K562 (cell line): ENCODE data around the gene RESF1. TPM values are rescaled to one million over a fixed set of nuclear protein-coding genes. Genes with fewer than 3 reads are reported as not detected.

Source experiments
- ATAC-seq: fragments of 200-7000 bp; cut with Tn5 transposase; 3 replicates; pipeline ENCODE4 v1.9.1; 2020; ENCODE audit warnings: moderate library complexity
- BruUV-seq: library from RNA; stranded (reverse); fragments of 400-500 nt; replicated peaks from 2 replicates; lab custom pipeline; 2021; lab: Mats Ljungman, UMichigan
- CTCF ChIA-PET: fragments of 300-600 bp; formaldehyde crosslinking; extraction: SDS; loops from one replicate; lab custom pipeline; 2021; ENCODE audit warnings: low intra/inter-chr PET ratio; lab: Yijun Ruan, JAX
- POLR2A ChIA-PET: fragments of 300-600, 350-650 bp; sonication (Branson Sonifier 250); formaldehyde crosslinking; extraction: SDS; loops from one replicate; lab custom pipeline; 2021; ENCODE audit warnings: antibody characterized with exemption, inconsistent platforms; lab: Yijun Ruan, JAX
- DNase-seq, 4 experiments: peaks; one replicate each; pipeline versions ENCODE4 v3.0.0 to v3.0.0-alpha.2; 2011 to 2018; ENCODE audit warnings: low spot score in 3 of 4, mixed read lengths in 3 of 4; ENCODE audit errors: extremely low read depth in 1 of 4
- FAIRE-seq: peaks from 2 replicates; lab custom pipeline; 2011; peaks lifted over from hg19 to GRCh38; lab: Jason Lieb, UNC
- H2AFZ ChIP-seq: 2 replicates; pipeline ENCODE4 v1.6.0; 2011; ENCODE audit warnings: low read depth, low read length, control low read depth, inconsistent platforms
- H3K27ac ChIP-seq: fragments of 200-600 bp; 3 replicates; pipeline ENCODE4 v1.8.0; 2011; ENCODE audit warnings: low read depth, mild to moderate bottlenecking, control low read depth, inconsistent platforms, low read length, moderate library complexity, mixed read lengths; ENCODE audit errors: extremely low read depth
- H3K27me3 ChIP-seq, 2 experiments: fragments of 300-600 bp in 1 of 2; 2 replicates in 1 of 2; 3 replicates in 1 of 2; pipeline versions ENCODE4 v1.6.0 to v1.8.0; 2011; ENCODE audit warnings: inconsistent platforms in 2 of 2, low read length in 2 of 2, mild to moderate bottlenecking in 1 of 2, mixed read lengths in 1 of 2, moderate library complexity in 1 of 2; ENCODE audit not compliant: control insufficient read depth in 2 of 2, insufficient read depth in 2 of 2
- H3K36me3 ChIP-seq: fragments of 300-600 bp; 3 replicates; pipeline ENCODE4 v1.8.0; 2011; ENCODE audit warnings: mild to moderate bottlenecking, low read length, inconsistent platforms; ENCODE audit not compliant: control insufficient read depth, insufficient read depth
- H3K4me1 ChIP-seq, 2 experiments: fragments of 200-600 bp in 1 of 2; replicated peaks in 1 of 2; 2 replicates in 1 of 2; 3 replicates in 1 of 2; pipeline versions ENCODE4 v1.5.1 to v1.8.0; 2011; ENCODE audit warnings: inconsistent platforms in 2 of 2, low read length in 2 of 2, mild to moderate bottlenecking in 1 of 2, mixed read lengths in 1 of 2, moderate library complexity in 1 of 2; ENCODE audit not compliant: control insufficient read depth in 2 of 2, insufficient read depth in 2 of 2
- H3K4me2 ChIP-seq: 2 replicates; pipeline ENCODE4 v1.6.1; 2011; ENCODE audit warnings: low read length, control low read depth, inconsistent platforms, mixed read lengths; ENCODE audit not compliant: insufficient read depth
- H3K4me3 ChIP-seq: fragments of 200-600 bp; sonication (generic), shearing (Covaris generic); 2 replicates; pipeline ENCODE4 v1.5.1; 2016; ENCODE audit warnings: control low read depth, inconsistent platforms
- H3K79me2 ChIP-seq: fragments of 200-600 bp; 3 replicates; pipeline ENCODE4 v1.8.0; 2011; ENCODE audit warnings: low read length, inconsistent platforms; ENCODE audit not compliant: control insufficient read depth, insufficient read depth
- H3K9ac ChIP-seq, 2 experiments: 2 replicates each; pipeline versions ENCODE4 v1.6.0 to v1.6.1; 2011; ENCODE audit warnings: low read depth in 2 of 2, low read length in 2 of 2, control low read depth in 1 of 2, inconsistent platforms in 1 of 2, mild to moderate bottlenecking in 1 of 2, mixed read lengths in 1 of 2; ENCODE audit not compliant: insufficient read depth in 1 of 2
- H3K9me1 ChIP-seq: one replicate; pipeline ENCODE4 v1.6.0; 2011; ENCODE audit warnings: inconsistent platforms, mild to moderate bottlenecking, low read length, moderate library complexity; ENCODE audit not compliant: control insufficient read depth, insufficient read depth
- H3K9me3 ChIP-seq: replicated peaks from 2 replicates; pipeline ENCODE4 v1.5.1; 2011; ENCODE audit warnings: low read depth, low read length, inconsistent platforms; ENCODE audit not compliant: control insufficient read depth, insufficient read depth
- H4K20me1 ChIP-seq: replicated peaks from 2 replicates; pipeline ENCODE4 v1.6.1; 2011; ENCODE audit warnings: low read length, inconsistent platforms, mixed read lengths; ENCODE audit not compliant: control insufficient read depth, insufficient read depth
- CCNT2 ChIP-seq: IDR thresholded peaks from 2 replicates; pipeline ENCODE4 v1.6.1; 2011; ENCODE audit warnings: borderline replicate concordance, low read depth, mild to moderate bottlenecking, moderate library complexity, mixed read lengths, low read length; ENCODE audit not compliant: insufficient read length; ENCODE audit errors: extremely low read depth
- HNRNPUL1 ChIP-seq: fragments of 200-400 bp; formaldehyde crosslinking; IDR thresholded peaks from 2 replicates; pipeline ENCODE4 v1.6.1; 2017; ENCODE audit warnings: low read length
- JUND ChIP-seq, 2 experiments: IDR thresholded peaks; 2 replicates in 1 of 2; 3 replicates in 1 of 2; pipeline ENCODE4 v1.6.1; 2011; ENCODE audit warnings: borderline replicate concordance in 2 of 2, low read depth in 2 of 2, low read length in 2 of 2, improper control_type of control experiment in 1 of 2, missing biosample characterization in 1 of 2, missing genetic modification characterization in 1 of 2, missing genetic modification reagents in 1 of 2
- WGBS: fragments of 100-300 bp; shearing (Covaris generic); methylation state at CpG from one replicate; pipeline ENCODE4 v1.1.6; 2016; ENCODE audit warnings: low coverage, mixed read lengths; ENCODE audit not compliant: insufficient coverage; ENCODE audit errors: missing lambda C conversion rate; 5-methylcytosine and 5-hydroxymethylcytosine counted together
- in situ Hi-C: fragments of 300-500 bp; cut with MboI; formaldehyde crosslinking; loops from 4 replicates; pipeline ENCODE4 v1.15.0; 2018; ENCODE audit warnings: inconsistent platforms, mixed read lengths
- intact Hi-C: fragments of 100-400 bp; cut with micrococcal nuclease; formaldehyde crosslinking; loops from 2 replicates; pipeline ENCODE4 v1.14.2; 2022
- polyA plus RNA-seq, 8 experiments: library from polyadenylated mRNA; depleted of rRNA in 4 of 8; stranded (reverse) in 5 of 8; unstranded in 3 of 8; fragments of >200 nt; fragmentation: Nextera tagmentation in 2 of 8; fragmentation: Illumina TruSeq in 1 of 8; extraction: Ambion mirVana in 2 of 8; extraction: Trizol in 1 of 8; gene quantifications; 2 replicates each; pipeline versions ENCODE4 v1.2.1 to v1.2.3, GENCODE V29; 2011 to 2014; ENCODE audit warnings: inconsistent platforms in 1 of 8, missing spikeins in 1 of 8
- total RNA-seq, 7 experiments: library from RNA; depleted of rRNA in 6 of 7; stranded (reverse); fragments of >200 nt in 6 of 7; fragmentation: Illumina TruSeq in 2 of 7; extraction: Trizol in 2 of 7; gene quantifications; 2 replicates each; pipeline versions ENCODE4 v1.2.1 to v1.2.3, GENCODE V29; 2011 to 2021; ENCODE audit warnings: low replicate concordance in 1 of 7
- TF ChIP-seq, protein P1 (sequence below): fragments of 450-650 bp; IDR thresholded peaks from 2 replicates; pipeline ENCODE4 v1.6.1; 2016; ENCODE audit warnings: antibody characterized with exemption
- TF ChIP-seq, protein P2 (sequence below): fragments of 200-800 bp; sonication (Bioruptor generic); IDR thresholded peaks from 2 replicates; pipeline ENCODE4 v1.6.1; 2016; ENCODE audit warnings: missing genetic modification characterization, missing compliant biosample characterization

The RESF1 gene
- total and polyA plus RNA-seq, 9 of the 15 experiments (the other 6 are each of a cell fraction or from before 2014, with no cell fraction given) = 21.5 to 121 (median 53.6) TPM

DNA sequence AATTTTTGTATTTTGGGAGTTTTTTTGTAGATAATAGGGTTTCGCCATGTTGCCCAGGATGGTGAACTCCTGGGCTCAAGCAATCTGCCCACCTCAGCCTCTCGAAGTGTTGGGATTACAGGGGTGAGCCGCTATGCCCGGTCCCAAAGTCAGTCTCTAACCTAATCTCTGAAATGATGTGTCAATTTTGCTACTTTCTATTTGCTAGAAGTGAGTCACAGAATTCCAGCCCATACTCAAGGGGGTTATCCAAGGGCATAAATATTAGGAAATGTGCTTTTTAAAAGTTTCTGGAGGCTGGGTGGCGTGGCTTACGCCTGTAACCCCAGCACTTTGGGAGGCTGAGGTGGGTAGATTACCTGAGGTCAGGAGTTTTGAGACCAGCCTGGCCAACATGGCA is 40.5 kb downstream of the RESF1 start:
- TF ChIP-seq, protein P1, sequence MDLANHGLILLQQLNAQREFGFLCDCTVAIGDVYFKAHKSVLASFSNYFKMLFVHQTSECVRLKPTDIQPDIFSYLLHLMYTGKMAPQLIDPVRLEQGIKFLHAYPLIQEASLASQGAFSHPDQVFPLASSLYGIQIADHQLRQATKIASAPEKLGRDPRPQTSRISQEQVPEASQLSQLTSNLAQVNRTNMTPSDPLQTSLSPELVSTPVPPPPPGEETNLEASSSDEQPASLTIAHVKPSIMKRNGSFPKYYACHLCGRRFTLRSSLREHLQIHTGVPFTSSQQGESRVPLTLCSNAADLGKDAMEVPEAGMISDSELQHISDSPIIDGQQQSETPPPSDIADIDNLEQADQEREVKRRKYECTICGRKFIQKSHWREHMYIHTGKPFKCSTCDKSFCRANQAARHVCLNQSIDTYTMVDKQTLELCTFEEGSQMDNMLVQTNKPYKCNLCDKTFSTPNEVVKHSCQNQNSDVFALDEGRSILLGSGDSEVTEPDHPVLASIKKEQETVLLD = no peak
- TF ChIP-seq JUND (IDR thresholded peaks at IDR 0.05; ENCODE audit: borderline replicate concordance, low read depth, low read length) (no peak), JUND (tag; IDR thresholded peaks at IDR 0.05; ENCODE audit: borderline replicate concordance, low read depth, low read length) (0 out of 3 replicates have a peak, but pooled peaks have one; percentile 4), CCNT2 (peak; percentile 5), HNRNPUL1 (no peak)
- TF ChIP-seq, protein P2, sequence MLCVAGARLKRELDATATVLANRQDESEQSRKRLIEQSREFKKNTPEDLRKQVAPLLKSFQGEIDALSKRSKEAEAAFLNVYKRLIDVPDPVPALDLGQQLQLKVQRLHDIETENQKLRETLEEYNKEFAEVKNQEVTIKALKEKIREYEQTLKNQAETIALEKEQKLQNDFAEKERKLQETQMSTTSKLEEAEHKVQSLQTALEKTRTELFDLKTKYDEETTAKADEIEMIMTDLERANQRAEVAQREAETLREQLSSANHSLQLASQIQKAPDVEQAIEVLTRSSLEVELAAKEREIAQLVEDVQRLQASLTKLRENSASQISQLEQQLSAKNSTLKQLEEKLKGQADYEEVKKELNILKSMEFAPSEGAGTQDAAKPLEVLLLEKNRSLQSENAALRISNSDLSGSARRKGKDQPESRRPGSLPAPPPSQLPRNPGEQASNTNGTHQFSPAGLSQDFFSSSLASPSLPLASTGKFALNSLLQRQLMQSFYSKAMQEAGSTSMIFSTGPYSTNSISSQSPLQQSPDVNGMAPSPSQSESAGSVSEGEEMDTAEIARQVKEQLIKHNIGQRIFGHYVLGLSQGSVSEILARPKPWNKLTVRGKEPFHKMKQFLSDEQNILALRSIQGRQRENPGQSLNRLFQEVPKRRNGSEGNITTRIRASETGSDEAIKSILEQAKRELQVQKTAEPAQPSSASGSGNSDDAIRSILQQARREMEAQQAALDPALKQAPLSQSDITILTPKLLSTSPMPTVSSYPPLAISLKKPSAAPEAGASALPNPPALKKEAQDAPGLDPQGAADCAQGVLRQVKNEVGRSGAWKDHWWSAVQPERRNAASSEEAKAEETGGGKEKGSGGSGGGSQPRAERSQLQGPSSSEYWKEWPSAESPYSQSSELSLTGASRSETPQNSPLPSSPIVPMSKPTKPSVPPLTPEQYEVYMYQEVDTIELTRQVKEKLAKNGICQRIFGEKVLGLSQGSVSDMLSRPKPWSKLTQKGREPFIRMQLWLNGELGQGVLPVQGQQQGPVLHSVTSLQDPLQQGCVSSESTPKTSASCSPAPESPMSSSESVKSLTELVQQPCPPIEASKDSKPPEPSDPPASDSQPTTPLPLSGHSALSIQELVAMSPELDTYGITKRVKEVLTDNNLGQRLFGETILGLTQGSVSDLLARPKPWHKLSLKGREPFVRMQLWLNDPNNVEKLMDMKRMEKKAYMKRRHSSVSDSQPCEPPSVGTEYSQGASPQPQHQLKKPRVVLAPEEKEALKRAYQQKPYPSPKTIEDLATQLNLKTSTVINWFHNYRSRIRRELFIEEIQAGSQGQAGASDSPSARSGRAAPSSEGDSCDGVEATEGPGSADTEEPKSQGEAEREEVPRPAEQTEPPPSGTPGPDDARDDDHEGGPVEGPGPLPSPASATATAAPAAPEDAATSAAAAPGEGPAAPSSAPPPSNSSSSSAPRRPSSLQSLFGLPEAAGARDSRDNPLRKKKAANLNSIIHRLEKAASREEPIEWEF (CRISPR knock-in tag) = no peak
- TF ChIP-seq, all 486 proteins: peak for 2
- Histone ChIP-seq H3K27me3 (no peaks in the 10 kb centered on the region), H3K9me1 (no peaks in the 10 kb centered on the region), H3K4me1 (peaks cover 20 to 23% of the 10 kb centered on the region in 2 experiments), H3K27ac (peak overlapping the region; percentile 52; the same call in 2 of the 3 replicates), H3K4me3 (no peak overlapping the region), H4K20me1 (no peaks in the 10 kb centered on the region), H3K9ac (no peak overlapping the region), H3K36me3 (peaks cover 34% of the 10 kb centered on the region), H3K9me3 (peaks cover 11% of the 10 kb centered on the region), H3K4me2 (no peak overlapping the region), H3K79me2 (no peaks in the 10 kb centered on the region), H2AFZ (no peak overlapping the region)
- CTCF ChIA-PET = no interaction called here
- FAIRE-seq (no peak), ATAC-seq (no peak), DNase-seq (no peak)
- POLR2A ChIA-PET = interaction anchor here (0.7 to 2.6 kb wide), 3 partner anchors 10 to 46 kb away, joined by 3 to 12 read pairs (median 6); no protein-coding TSS in a partner anchor
- WGBS = 77% methylated on average over 6 of the region's 6 CpGs
- intact Hi-C loops = loop anchor here (1.0 kb wide), 1 partner anchor 39 kb away; no protein-coding TSS in a partner anchor
- BruUV-seq = no TSS peak
- in situ Hi-C loops = no loop called here
